H1 (cell line): ENCODE data around the gene SF3A2. TPM values are rescaled to one million over a fixed set of nuclear protein-coding genes. Genes with fewer than 3 reads are reported as not detected.

Experiments
- CTCF ChIA-PET: fragments of 300-600 bp; sonication (Branson Sonifier 250); formaldehyde crosslinking; loops from one replicate; lab custom pipeline; 2021; ENCODE audit not compliant: partially characterized antibody; lab: Charles Lee
- POLR2A ChIA-PET: fragments of 300-600 bp; sonication (Branson Sonifier 250); formaldehyde crosslinking; loops from one replicate; lab custom pipeline; 2021; ENCODE audit warnings: inconsistent platforms; ENCODE audit not compliant: partially characterized antibody; lab: Charles Lee
- DNase-seq, 2 experiments: peaks; one replicate each; pipeline versions ENCODE4 v3.0.0 to v3.0.0-alpha.2; 2010 to 2022; ENCODE audit warnings: low spot score in 2 of 2, low read depth in 1 of 2, mixed read lengths in 1 of 2
- FAIRE-seq: peaks from 2 replicates; lab custom pipeline; 2011; peaks lifted over from hg19 to GRCh38; lab: Jason Lieb, UNC
- H2AFZ ChIP-seq: 2 replicates; pipeline ENCODE4 v1.8.1; 2012; ENCODE audit warnings: low read length, inconsistent platforms
- H2AK5ac ChIP-seq: 2 replicates; pipeline ENCODE4 v1.6.1; 2013; ENCODE audit warnings: low read depth, low read length
- H2BK120ac ChIP-seq: replicated peaks from 2 replicates; pipeline ENCODE3; 2013; ENCODE audit warnings: low read depth, low read length, inconsistent platforms
- H2BK12ac ChIP-seq: 2 replicates; pipeline ENCODE4 v1.6.1; 2013; ENCODE audit warnings: low read depth, low read length
- H2BK15ac ChIP-seq: 2 replicates; pipeline ENCODE4 v1.6.1; 2013; ENCODE audit warnings: low read length
- H2BK20ac ChIP-seq: 2 replicates; pipeline ENCODE4 v1.6.1; 2013; ENCODE audit warnings: low read length
- H2BK5ac ChIP-seq: 2 replicates; pipeline ENCODE4 v1.6.1; 2013; ENCODE audit warnings: low read depth, low read length
- H3K14ac ChIP-seq: 2 replicates; pipeline ENCODE4 v1.6.1; 2013; ENCODE audit warnings: inconsistent platforms; ENCODE audit not compliant: insufficient read length
- H3K18ac ChIP-seq: 2 replicates; pipeline ENCODE4 v1.6.1; 2013; ENCODE audit warnings: low read length; ENCODE audit errors: extremely low read depth
- H3K23ac ChIP-seq: 2 replicates; pipeline ENCODE4 v1.6.1; 2013; ENCODE audit warnings: inconsistent platforms; ENCODE audit not compliant: insufficient read length
- H3K23me2 ChIP-seq: 2 replicates; pipeline ENCODE4 v1.6.1; 2013; ENCODE audit warnings: low read depth, low read length
- H3K27ac ChIP-seq: 2 replicates; pipeline ENCODE4 v1.6.1; 2011; ENCODE audit warnings: low read depth, low read length, inconsistent platforms
- H3K27me3 ChIP-seq, 4 experiments: replicated peaks in 1 of 4; 1 replicate in 1 of 4; 2 replicates in 3 of 4; pipeline versions ENCODE4 v1.6.1 to v1.8.1; 2011 to 2013; ENCODE audit warnings: low read length in 3 of 4, mild to moderate bottlenecking in 3 of 4, inconsistent platforms in 2 of 4, mixed read lengths in 2 of 4, moderate library complexity in 1 of 4; ENCODE audit not compliant: control insufficient read depth in 3 of 4, insufficient read depth in 3 of 4; ENCODE audit errors: extremely low read depth in 1 of 4
- H3K36me3 ChIP-seq, 4 experiments: 2 replicates each; pipeline versions ENCODE4 v1.6.1 to v1.8.1; 2011 to 2013; ENCODE audit warnings: mild to moderate bottlenecking in 4 of 4, low read length in 3 of 4, moderate library complexity in 2 of 4, control low read depth in 1 of 4, inconsistent platforms in 1 of 4; ENCODE audit not compliant: insufficient read depth in 4 of 4, control insufficient read depth in 2 of 4
- H3K4ac ChIP-seq: replicated peaks from 2 replicates; pipeline ENCODE3; 2013; ENCODE audit warnings: low read length, low read depth, mixed read lengths, inconsistent platforms; ENCODE audit not compliant: insufficient read length
- H3K4me1 ChIP-seq, 4 experiments: replicated peaks in 1 of 4; 1 replicate in 1 of 4; 2 replicates in 3 of 4; pipeline versions ENCODE4 v1.6.1 to v1.8.1; 2011 to 2013; ENCODE audit warnings: low read length in 3 of 4, inconsistent platforms in 2 of 4, mixed read lengths in 1 of 4; ENCODE audit not compliant: insufficient read depth in 4 of 4, control insufficient read depth in 3 of 4
- H3K4me2 ChIP-seq, 2 experiments: 2 replicates each; pipeline versions ENCODE4 v1.6.1 to v1.8.1; 2011 to 2013; ENCODE audit warnings: low read depth in 2 of 2, low read length in 2 of 2, control low read depth in 1 of 2, inconsistent platforms in 1 of 2, mild to moderate bottlenecking in 1 of 2; ENCODE audit not compliant: insufficient read depth in 1 of 2
- H3K4me3 ChIP-seq, 4 experiments: fragments of 200-600, 300-600 bp in 1 of 4; sonication (generic), shearing (Covaris generic), sonication (Bioruptor Twin) in 1 of 4; 2 replicates each; pipeline versions ENCODE4 v1.5.1 to v1.8.1; 2011 to 2016; ENCODE audit warnings: low read length in 4 of 4, low read depth in 3 of 4, control low read depth in 2 of 4, inconsistent platforms in 2 of 4, mild to moderate bottlenecking in 2 of 4, mixed read lengths in 1 of 4, moderate library complexity in 1 of 4; ENCODE audit not compliant: insufficient read depth in 2 of 4; ENCODE audit errors: extremely low read depth in 1 of 4
- H3K56ac ChIP-seq: replicated peaks from 2 replicates; pipeline ENCODE3; 2013; ENCODE audit warnings: low read depth, mild to moderate bottlenecking, mixed read lengths, low read length, inconsistent platforms; ENCODE audit not compliant: insufficient read length
- H3K79me1 ChIP-seq: 2 replicates; pipeline ENCODE4 v1.6.1; 2013; ENCODE audit warnings: low read depth, low read length, control low read depth
- H3K79me2 ChIP-seq, 2 experiments: 2 replicates each; pipeline versions ENCODE4 v1.6.1 to v1.8.1; 2012 to 2013; ENCODE audit warnings: low read length in 2 of 2, mild to moderate bottlenecking in 2 of 2, inconsistent platforms in 1 of 2; ENCODE audit not compliant: insufficient read depth in 2 of 2, control insufficient read depth in 1 of 2
- H3K9ac ChIP-seq, 4 experiments: replicated peaks in 1 of 4; 1 replicate in 1 of 4; 2 replicates in 3 of 4; pipeline versions ENCODE4 v1.6.1 to v1.8.1; 2011 to 2013; ENCODE audit warnings: low read depth in 3 of 4, low read length in 3 of 4, control low read depth in 2 of 4, mild to moderate bottlenecking in 2 of 4, moderate library complexity in 2 of 4, inconsistent platforms in 1 of 4; ENCODE audit errors: extremely low read depth in 1 of 4
- H3K9me3 ChIP-seq, 2 experiments: 2 replicates each; pipeline versions ENCODE4 v1.6.1 to v1.8.1; 2012 to 2013; ENCODE audit warnings: mild to moderate bottlenecking in 2 of 2, moderate library complexity in 2 of 2, control low read depth in 1 of 2, inconsistent platforms in 1 of 2, low read depth in 1 of 2, low read length in 1 of 2, mixed read lengths in 1 of 2; ENCODE audit not compliant: insufficient read depth in 2 of 2
- H4K20me1 ChIP-seq, 2 experiments: replicated peaks in 1 of 2; 2 replicates each; pipeline versions ENCODE3 to v1.8.1; 2011 to 2013; ENCODE audit warnings: inconsistent platforms in 2 of 2, low read length in 2 of 2, mild to moderate bottlenecking in 1 of 2; ENCODE audit not compliant: insufficient read depth in 2 of 2, control insufficient read depth in 1 of 2
- H4K5ac ChIP-seq: 2 replicates; pipeline ENCODE4 v1.6.1; 2013; ENCODE audit warnings: low read length, low read depth, mixed read lengths, inconsistent platforms; ENCODE audit not compliant: insufficient read length
- H4K8ac ChIP-seq: 2 replicates; pipeline ENCODE4 v1.8.0; 2013; ENCODE audit warnings: mild to moderate bottlenecking, moderate library complexity, low read length, inconsistent platforms; ENCODE audit not compliant: insufficient read depth; ENCODE audit errors: extremely low read depth
- H4K91ac ChIP-seq: replicated peaks from 2 replicates; pipeline ENCODE3; 2013; ENCODE audit warnings: low read length, mixed read lengths, inconsistent platforms; ENCODE audit not compliant: insufficient read length
- CREB1 ChIP-seq: IDR thresholded peaks from 2 replicates; pipeline ENCODE4 v1.6.1; 2012; ENCODE audit warnings: inconsistent platforms
- EGR1 ChIP-seq: IDR thresholded peaks from 2 replicates; pipeline ENCODE4 v1.6.1; 2011; ENCODE audit warnings: low read depth, low read length, borderline replicate concordance
- EP300 ChIP-seq, 2 experiments: IDR thresholded peaks; 1 replicate in 1 of 2; 2 replicates in 1 of 2; pipeline ENCODE4 v1.6.1; 2011 to 2012; ENCODE audit warnings: low read depth in 2 of 2, low read length in 2 of 2, mild to moderate bottlenecking in 2 of 2, borderline replicate concordance in 1 of 2, inconsistent platforms in 1 of 2, moderate library complexity in 1 of 2
- JUN ChIP-seq: IDR thresholded peaks from 2 replicates; pipeline ENCODE4 v1.6.1; 2011; ENCODE audit warnings: low read depth, mild to moderate bottlenecking, improper control_type of control experiment, low read length
- JUND ChIP-seq: IDR thresholded peaks from 2 replicates; pipeline ENCODE4 v1.6.1; 2011; ENCODE audit warnings: mild to moderate bottlenecking, improper control_type of control experiment, low read length
- KDM1A ChIP-seq: fragments of 200-600, 300-600 bp; sonication (generic); IDR thresholded peaks from 2 replicates; pipeline ENCODE4 v1.7.1; 2016; ENCODE audit warnings: mild to moderate bottlenecking, low read length, borderline replicate concordance
- KDM5A ChIP-seq: fragments of 200-600 bp; IDR thresholded peaks from 2 replicates; pipeline ENCODE4 v1.7.1; 2012; ENCODE audit warnings: mild to moderate bottlenecking, low read length, inconsistent platforms, mixed read lengths
- SAP30 ChIP-seq: fragments of 300-600 bp; sonication (generic); IDR thresholded peaks from 2 replicates; pipeline ENCODE4 v1.7.1; 2012; ENCODE audit warnings: low read length, moderate library complexity, mild to moderate bottlenecking, inconsistent platforms; ENCODE audit not compliant: insufficient read depth, insufficient replicate concordance
- SIRT6 ChIP-seq: IDR thresholded peaks from one replicate; pipeline ENCODE4 v1.7.1; 2012; ENCODE audit warnings: low read length, inconsistent platforms
- SRF ChIP-seq: IDR thresholded peaks from 2 replicates; pipeline ENCODE4 v1.6.1; 2011; ENCODE audit warnings: mild to moderate bottlenecking, low read depth, low read length, moderate library complexity
- TEAD4 ChIP-seq: IDR thresholded peaks from 2 replicates; pipeline ENCODE4 v1.6.1; 2012; ENCODE audit warnings: low read depth, low read length, inconsistent platforms, mixed read lengths
- WGBS, 2 experiments: shearing (Covaris generic) in 1 of 2; methylation state at CpG; one replicate each; pipeline versions ENCODE4 v1.1.6 to v1.1.7; 2013 to 2015; ENCODE audit warnings: low lambda C conversion rate in 2 of 2, mixed read lengths in 2 of 2, inconsistent platforms in 1 of 2, low coverage in 1 of 2, missing lambda C conversion rate in 1 of 2; ENCODE audit not compliant: insufficient replicate concordance in 2 of 2, insufficient coverage in 1 of 2, insufficient read length in 1 of 2; ENCODE audit errors: extremely low coverage in 1 of 2, missing lambda C conversion rate in 1 of 2; 5-methylcytosine and 5-hydroxymethylcytosine counted together
- polyA plus RNA-seq, 7 experiments: library from polyadenylated mRNA; depleted of rRNA in 3 of 7; stranded (reverse) in 5 of 7; unstranded in 2 of 7; fragments of >200 nt in 5 of 7; fragments of 200-250 nt in 2 of 7; gene quantifications; 1 replicate in 5 of 7; 2 replicates in 1 of 7; 4 replicates in 1 of 7; pipeline versions ENCODE4 v1.2.1 to v1.2.3, GENCODE V29; 2011 to 2013; ENCODE audit warnings: missing spikeins in 2 of 7, mixed read lengths in 2 of 7
- total RNA-seq: library from RNA; stranded (reverse); fragmentation: NEBNext Ultra II Directional; extraction: Animal tissue kit (Norgen Biotek cat#: 25700); gene quantifications from 2 replicates; pipeline ENCODE4 v1.2.1, GENCODE V29; 2021

Gene SF3A2
- total and polyA plus RNA-seq, 2 of the 8 experiments (the other 6 are each of a cell fraction or from before 2014, with no cell fraction given), result 15.3 to 146 TPM

GRCh38 chr19:2246801-2247361, 10.3 kb downstream of the SF3A2 start:
- TF ChIP-seq SAP30 (no peak), KDM5A (no peak), JUN (no peak), JUND (no peak), EGR1 (no peak), TEAD4 (no peak), SRF (no peak), CREB1 (no peak), SIRT6 (no peak), EP300 (IDR thresholded peaks at IDR 0.05; ENCODE audit: borderline replicate concordance in 1 of 2, low read depth in 2 of 2, low read length in 2 of 2) (no peak), KDM1A (no peak)
- Histone ChIP-seq H3K23me2 (no peaks in the 10 kb centered on the region), H4K5ac (no peak overlapping the region), H3K27ac (no peak overlapping the region), H3K18ac (no peak overlapping the region), H3K56ac (no peak overlapping the region), H3K27me3 (peaks cover 0 to 3% (median under 1%) of the 10 kb centered on the region in 4 experiments; a peak in 1 of 7 replicates), H3K79me1 (peaks cover 7% of the 10 kb centered on the region), H4K20me1 (peaks cover 27 to 43% of the 10 kb centered on the region in 2 experiments), H3K9me3 (no peaks in the 10 kb centered on the region; a peak in 1 of 4 replicates), H4K91ac (no peak overlapping the region), H4K8ac (peak overlapping the region; percentile 85), H3K4me1 (no peaks in the 10 kb centered on the region; a peak in 1 of 7 replicates), H2BK12ac (no peak overlapping the region), H3K9ac (no peak overlapping the region), H2BK15ac (no peak overlapping the region), H3K4me2 (no peak overlapping the region), H3K4ac (no peak overlapping the region), H2BK5ac (no peak overlapping the region), H3K36me3 (peaks cover 28 to 49% (median 45%) of the 10 kb centered on the region in 4 experiments), H3K4me3 (no peak overlapping the region), H2BK120ac (no peak overlapping the region), H2AK5ac (no peak overlapping the region), H3K14ac (no peak overlapping the region), H3K79me2 (peaks cover 6 to 22% of the 10 kb centered on the region in 2 experiments; a peak in 3 of 4 replicates), H3K23ac (no peak overlapping the region), H2AFZ (no peak overlapping the region), H2BK20ac (no peak overlapping the region)
- ChIA-PET POLR2A (interaction anchor here (1.2 to 10.3 kb wide), 5 partner anchors 9 to 69 kb away, joined by 3 to 206 read pairs (median 5); partner anchors contain the start of genes AMH and JSRP1), CTCF (interaction anchor here (0.7 to 2.6 kb wide), 2 partner anchors 11 to 14 kb away, joined by 4 to 11 read pairs; partner anchors contain the start of gene PLEKHJ1)
- no peak for DNase-seq
- 91% methylated on average over 24 of the region's 26 CpGs; no CpG with 5 or more reads in 1 of the 2 experiments for WGBS, 2 experiments
- no peak for FAIRE-seq
